Transverse colon (tissue), 4 donors: ENCODE measurements around the gene REX1BD. TPM values are rescaled to one million over a fixed set of nuclear protein-coding genes. Genes with fewer than 3 reads are reported as not detected.
"Not testable (repeated sequence)": the region's sequence is repeated elsewhere in the genome, so short reads cannot be mapped to it uniquely, and the experiment has no call there.

Experiments
- DNase-seq: peaks from one replicate; pipeline ENCODE4 v3.0.0-alpha.2; 2019
- H3K27ac ChIP-seq, 4 donors: fragments of 200-600 bp; sonication (generic); 2 replicates each; pipeline ENCODE4 v1.5.1; 2016 to 2018; ENCODE audit warnings: inconsistent platforms in 4 of 4
- H3K27me3 ChIP-seq: fragments of 200-600 bp; sonication (generic); 2 replicates; pipeline ENCODE4 v1.5.1; 2017; ENCODE audit warnings: inconsistent platforms
- H3K36me3 ChIP-seq, 4 donors: fragments of 200-600 bp; sonication (generic); 2 replicates each; pipeline ENCODE4 v1.5.1; 2017 to 2019; ENCODE audit warnings: inconsistent platforms in 4 of 4
- H3K4me1 ChIP-seq, 4 donors: fragments of 200-600 bp; sonication (generic); 2 replicates each; pipeline ENCODE4 v1.5.1; 2017 to 2020; ENCODE audit warnings: inconsistent platforms in 4 of 4
- H3K4me3 ChIP-seq, 4 donors: fragments of 200-600 bp; sonication (generic); 1 replicate in 1 of 4; 2 replicates in 3 of 4; pipeline versions ENCODE4 v1.5.1 to v1.6.1; 2017 to 2019; ENCODE audit warnings: inconsistent platforms in 4 of 4
- H3K9me3 ChIP-seq, 2 donors: fragments of 200-600 bp; sonication (generic); 2 replicates each; pipeline ENCODE4 v1.5.1; 2017 to 2019; ENCODE audit warnings: inconsistent platforms in 2 of 2
- CTCF ChIP-seq, 5 experiments: fragments of 200-600 bp in 3 of 5; fragments of 450-650 bp in 2 of 5; sonication (generic) in 3 of 5; IDR thresholded peaks; 1 replicate in 2 of 5; 2 replicates in 3 of 5; pipeline ENCODE4 v1.5.1; 2016 to 2017; ENCODE audit warnings: antibody characterized with exemption in 5 of 5, inconsistent platforms in 3 of 5, mild to moderate bottlenecking in 2 of 5, moderate library complexity in 1 of 5
- EP300 ChIP-seq: sonication (generic); formaldehyde crosslinking; IDR thresholded peaks from one replicate; pipeline ENCODE4 v1.6.1; 2017; ENCODE audit warnings: antibody characterized with exemption, low read depth
- POLR2A ChIP-seq: fragments of 450-650 bp; IDR thresholded peaks from one replicate; pipeline ENCODE4 v1.6.1; 2016; ENCODE audit warnings: antibody characterized with exemption, mild to moderate bottlenecking, moderate library complexity
- POLR2AphosphoS5 ChIP-seq, 3 donors: sonication (generic); formaldehyde crosslinking; IDR thresholded peaks; one replicate each; pipeline ENCODE4 v1.6.1; 2016; ENCODE audit warnings: antibody characterized with exemption in 3 of 3
- WGBS, 2 donors: methylation state at CpG; one replicate each; pipeline ENCODE4 v1.1.5; 2018; ENCODE audit warnings: low coverage in 1 of 2; 5-methylcytosine and 5-hydroxymethylcytosine counted together
- in situ Hi-C, 4 donors: fragments of 200-750 bp; cut with MboI; loops; one replicate each; pipeline versions ENCODE4 v1.15.0 to v1.15.1; 2017; ENCODE audit warnings: low sequenced_read_pairs in 3 of 4, low pct_ligation_motif_present in 1 of 4, low pct_unique_long_range_greater_than_20kb in 1 of 4
- intact Hi-C: fragments of 100-400 bp; cut with DNase I; formaldehyde crosslinking; loops from one replicate; pipeline ENCODE4 v1.15.1; 2023; ENCODE audit warnings: low total_unique reads
- total RNA-seq, 4 donors: library from RNA; depleted of rRNA; stranded (reverse); fragments of >200 nt; gene quantifications; one replicate each; pipeline ENCODE4 v1.1.0, GENCODE V29; 2016

REX1BD gene
- total RNA-seq, 4 donors from 2014 or later: 75.1 to 171 (median 121) TPM

GRCh38 chr19:18595475-18595874 lies 6.9 kb downstream of the REX1BD start:
- Histone ChIP-seq H3K4me1 (peaks cover 10 to 18% (median 16%) of the 10 kb centered on the region in 4 donors), H3K9me3 (no peaks in the 10 kb centered on the region), H3K4me3 (no peak overlapping the region), H3K36me3 (peaks cover 0 to 4% (median 0%) of the 10 kb centered on the region in 4 donors), H3K27me3 (peaks cover 47% of the 10 kb centered on the region), H3K27ac (no peak overlapping the region)
- intact Hi-C loops (no loop called here), in situ Hi-C loops (loop anchor here (10.0 to 25.0 kb wide), 3 partner anchors 133 to 249 kb away; partner anchors contain the start of gene UPF1 (in 2 of the 4))
- DNase-seq: no peak
- 74% methylated on average over 6 of the region's 6 CpGs; no CpG with 5 or more reads in 1 of the 2 donors for WGBS, 2 donors
- TF ChIP-seq POLR2AphosphoS5 (IDR thresholded peaks at IDR 0.05) (no peak), CTCF (IDR thresholded peaks at IDR 0.05) (no peak), POLR2A (no peak), EP300 (no peak)

GRCh38 chr19:18596752-18597157 lies 8.2 kb downstream of the REX1BD start:
- Histone ChIP-seq H3K27ac (no peak overlapping the region), H3K36me3 (no peaks in the 10 kb centered on the region), H3K27me3 (peaks cover 60% of the 10 kb centered on the region), H3K9me3 (no peaks in the 10 kb centered on the region), H3K4me3 (no peak overlapping the region), H3K4me1 (peaks cover 10 to 18% (median 16%) of the 10 kb centered on the region in 4 donors)
- in situ Hi-C loops: loop anchor here (10.0 to 25.0 kb wide), 3 partner anchors 134 to 248 kb away; partner anchors contain the start of gene UPF1 (in 2 of the 4)
- peak; percentile 63 for DNase-seq
- TF ChIP-seq CTCF (IDR thresholded peaks at IDR 0.05) (no peak), EP300 (no peak), POLR2A (no peak), POLR2AphosphoS5 (IDR thresholded peaks at IDR 0.05) (no peak)
- intact Hi-C loops: no loop called here
- 18% methylated on average over 20 of the region's 21 CpGs; no CpG with 5 or more reads in 1 of the 2 donors for WGBS, 2 donors

- Histone ChIP-seq H3K9me3 (no peaks in the 10 kb centered on the region), H3K36me3 (no peaks in the 10 kb centered on the region), H3K27ac (no peak overlapping the region), H3K4me1 (peaks cover 10 to 18% (median 16%) of the 10 kb centered on the region in 4 donors), H3K4me3 (no peak overlapping the region), H3K27me3 (peaks cover 73% of the 10 kb centered on the region)
- 47% methylated on average over 24 of the region's 25 CpGs; no CpG with 5 or more reads in 1 of the 2 donors for WGBS, 2 donors
- in situ Hi-C loops: loop anchor here (10.0 to 25.0 kb wide), 3 partner anchors 136 to 247 kb away; partner anchors contain the start of gene UPF1 (in 2 of the 4)
- no peak for DNase-seq
- intact Hi-C loops: no loop called here
- TF ChIP-seq POLR2A: no peak
Observed at GRCh38 chr19:18597809-18598660, 9.4 kb downstream of the REX1BD start.

GRCh38 chr19:18599485-18599884 lies 10.9 kb downstream of the REX1BD start:
- in situ Hi-C loops: loop anchor here (10.0 to 25.0 kb wide), 3 partner anchors 137 to 245 kb away; partner anchors contain the start of gene UPF1 (in 2 of the 4)
- Histone ChIP-seq H3K9me3 (no peaks in the 10 kb centered on the region), H3K27me3 (peaks cover 88% of the 10 kb centered on the region), H3K36me3 (no peaks in the 10 kb centered on the region), H3K27ac (no peak overlapping the region), H3K4me1 (peaks cover 8 to 18% (median 13%) of the 10 kb centered on the region in 4 donors), H3K4me3 (no peak overlapping the region)
- TF ChIP-seq EP300 (no peak), POLR2A (no peak)
- intact Hi-C loops: no loop called here
- 77% methylated on average over 20 of the region's 20 CpGs; no CpG with 5 or more reads in 1 of the 2 donors for WGBS, 2 donors
- no peak for DNase-seq

- intact Hi-C loops: not testable (repeated sequence)
- WGBS, 2 donors: 85 to 90% methylated on average over 6 to 15 of the region's 15 CpGs
Observed at GRCh38 chr19:18600692-18601397, 12.2 kb downstream of the REX1BD start.

More at GRCh38 chr19:18600692-18601397, 12.2 kb downstream of the REX1BD start:
- DNase-seq, H3K9me3 ChIP-seq, H3K4me1 ChIP-seq, H3K36me3 ChIP-seq, H3K4me3 ChIP-seq, H3K27ac ChIP-seq: not testable (repeated sequence)
- peaks cover 92% of the 10 kb centered on the region for H3K27me3 ChIP-seq
- in situ Hi-C loops: loop anchor here in 1 of 4 donors (25.0 kb wide), 1 partner anchor 211 kb away; no protein-coding TSS in a partner anchor
